Vagina (tissue), 2 donors: ENCODE results near the gene EYA4.

Source experiments
- POLR2A ChIP-seq, 2 donors: fragments of 450-650 bp; IDR thresholded peaks; one replicate each; pipeline ENCODE4 v1.6.1; 2017; ENCODE audit warnings: antibody characterized with exemption in 2 of 2, mild to moderate bottlenecking in 2 of 2, moderate library complexity in 2 of 2
- TF ChIP-seq, protein P1 (sequence below), 3 experiments: fragments of 450-650 bp in 2 of 3; fragments of 200-600 bp in 1 of 3; sonication (generic) in 1 of 3; IDR thresholded peaks; one replicate each; pipeline ENCODE4 v1.5.1; 2017 to 2019; ENCODE audit warnings: antibody characterized with exemption in 3 of 3, mild to moderate bottlenecking in 2 of 3, moderate library complexity in 2 of 3

DNA sequence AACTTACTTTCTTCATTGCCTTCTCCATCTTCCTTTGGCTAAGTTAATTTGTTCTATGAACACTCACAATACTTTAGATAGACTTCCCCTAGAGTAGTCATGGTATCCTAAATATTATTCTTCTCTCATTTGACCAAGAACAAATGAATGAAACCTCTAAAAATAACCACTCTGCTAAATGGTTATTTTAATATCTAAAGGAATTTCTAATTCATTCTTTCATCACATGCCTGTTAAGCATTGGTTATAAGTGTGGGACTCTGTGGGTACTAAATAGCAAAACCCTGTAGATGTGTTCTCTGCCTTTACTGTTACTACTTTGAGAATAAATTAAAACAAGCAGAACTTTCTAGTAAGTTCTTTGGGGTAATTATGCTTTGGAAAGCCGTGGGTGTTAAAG is 138.9 kb downstream of the EYA4 start:
- TF ChIP-seq, protein P1, sequence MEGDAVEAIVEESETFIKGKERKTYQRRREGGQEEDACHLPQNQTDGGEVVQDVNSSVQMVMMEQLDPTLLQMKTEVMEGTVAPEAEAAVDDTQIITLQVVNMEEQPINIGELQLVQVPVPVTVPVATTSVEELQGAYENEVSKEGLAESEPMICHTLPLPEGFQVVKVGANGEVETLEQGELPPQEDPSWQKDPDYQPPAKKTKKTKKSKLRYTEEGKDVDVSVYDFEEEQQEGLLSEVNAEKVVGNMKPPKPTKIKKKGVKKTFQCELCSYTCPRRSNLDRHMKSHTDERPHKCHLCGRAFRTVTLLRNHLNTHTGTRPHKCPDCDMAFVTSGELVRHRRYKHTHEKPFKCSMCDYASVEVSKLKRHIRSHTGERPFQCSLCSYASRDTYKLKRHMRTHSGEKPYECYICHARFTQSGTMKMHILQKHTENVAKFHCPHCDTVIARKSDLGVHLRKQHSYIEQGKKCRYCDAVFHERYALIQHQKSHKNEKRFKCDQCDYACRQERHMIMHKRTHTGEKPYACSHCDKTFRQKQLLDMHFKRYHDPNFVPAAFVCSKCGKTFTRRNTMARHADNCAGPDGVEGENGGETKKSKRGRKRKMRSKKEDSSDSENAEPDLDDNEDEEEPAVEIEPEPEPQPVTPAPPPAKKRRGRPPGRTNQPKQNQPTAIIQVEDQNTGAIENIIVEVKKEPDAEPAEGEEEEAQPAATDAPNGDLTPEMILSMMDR (IDR thresholded peaks at IDR 0.05) = no peak
- TF ChIP-seq POLR2A (IDR thresholded peaks at IDR 0.05) = no peak
